DOHH2 (cell line): ENCODE measurements around the gene DOCK1.

Source experiments
- EZH2phosphoT487 ChIP-seq: fragments of 200-600 bp; sonication (generic); IDR thresholded peaks from 2 replicates; pipeline ENCODE4 v1.6.1; 2017; ENCODE audit warnings: borderline replicate concordance, mild to moderate bottlenecking, antibody characterized with exemption, low read length, moderate library complexity, mixed read lengths
- TF ChIP-seq, protein P1 (sequence below): fragments of 200-600 bp; sonication (generic); IDR thresholded peaks from one replicate; pipeline ENCODE4 v1.5.1; 2014; ENCODE audit warnings: antibody characterized with exemption, mild to moderate bottlenecking, low read depth, low read length; ENCODE audit not compliant: poor library complexity, severe bottlenecking

DNA sequence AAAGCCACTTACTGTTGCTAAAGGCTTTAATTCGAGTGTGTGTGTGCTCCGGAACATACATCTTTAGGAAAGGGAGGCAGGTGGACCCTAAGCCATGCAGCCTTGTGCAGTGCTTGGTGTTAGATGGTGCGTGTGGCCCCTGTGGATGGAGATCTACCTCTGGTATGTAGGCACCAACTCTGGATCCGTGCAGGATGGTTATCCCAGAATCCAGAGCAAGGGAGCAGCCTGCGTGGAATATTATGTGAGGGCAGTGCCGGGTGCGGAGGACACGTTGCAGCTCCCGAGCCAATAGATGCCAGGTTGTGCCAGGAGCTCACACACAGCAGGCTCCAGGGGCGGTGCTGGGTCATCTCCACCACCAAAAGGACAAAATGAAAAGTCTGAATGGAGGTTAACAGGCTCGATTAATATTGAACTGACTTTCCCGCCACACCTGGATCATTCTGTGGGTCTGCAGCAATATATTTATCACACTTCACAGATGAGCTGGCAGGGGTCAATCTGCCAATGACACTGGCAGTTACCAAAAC, 500.9 kb downstream of the DOCK1 start:
- TF ChIP-seq, protein P1, sequence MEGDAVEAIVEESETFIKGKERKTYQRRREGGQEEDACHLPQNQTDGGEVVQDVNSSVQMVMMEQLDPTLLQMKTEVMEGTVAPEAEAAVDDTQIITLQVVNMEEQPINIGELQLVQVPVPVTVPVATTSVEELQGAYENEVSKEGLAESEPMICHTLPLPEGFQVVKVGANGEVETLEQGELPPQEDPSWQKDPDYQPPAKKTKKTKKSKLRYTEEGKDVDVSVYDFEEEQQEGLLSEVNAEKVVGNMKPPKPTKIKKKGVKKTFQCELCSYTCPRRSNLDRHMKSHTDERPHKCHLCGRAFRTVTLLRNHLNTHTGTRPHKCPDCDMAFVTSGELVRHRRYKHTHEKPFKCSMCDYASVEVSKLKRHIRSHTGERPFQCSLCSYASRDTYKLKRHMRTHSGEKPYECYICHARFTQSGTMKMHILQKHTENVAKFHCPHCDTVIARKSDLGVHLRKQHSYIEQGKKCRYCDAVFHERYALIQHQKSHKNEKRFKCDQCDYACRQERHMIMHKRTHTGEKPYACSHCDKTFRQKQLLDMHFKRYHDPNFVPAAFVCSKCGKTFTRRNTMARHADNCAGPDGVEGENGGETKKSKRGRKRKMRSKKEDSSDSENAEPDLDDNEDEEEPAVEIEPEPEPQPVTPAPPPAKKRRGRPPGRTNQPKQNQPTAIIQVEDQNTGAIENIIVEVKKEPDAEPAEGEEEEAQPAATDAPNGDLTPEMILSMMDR, result no peak
- no peak for TF ChIP-seq EZH2phosphoT487
